ENCODE data around the gene ZNF689.

DNA sequence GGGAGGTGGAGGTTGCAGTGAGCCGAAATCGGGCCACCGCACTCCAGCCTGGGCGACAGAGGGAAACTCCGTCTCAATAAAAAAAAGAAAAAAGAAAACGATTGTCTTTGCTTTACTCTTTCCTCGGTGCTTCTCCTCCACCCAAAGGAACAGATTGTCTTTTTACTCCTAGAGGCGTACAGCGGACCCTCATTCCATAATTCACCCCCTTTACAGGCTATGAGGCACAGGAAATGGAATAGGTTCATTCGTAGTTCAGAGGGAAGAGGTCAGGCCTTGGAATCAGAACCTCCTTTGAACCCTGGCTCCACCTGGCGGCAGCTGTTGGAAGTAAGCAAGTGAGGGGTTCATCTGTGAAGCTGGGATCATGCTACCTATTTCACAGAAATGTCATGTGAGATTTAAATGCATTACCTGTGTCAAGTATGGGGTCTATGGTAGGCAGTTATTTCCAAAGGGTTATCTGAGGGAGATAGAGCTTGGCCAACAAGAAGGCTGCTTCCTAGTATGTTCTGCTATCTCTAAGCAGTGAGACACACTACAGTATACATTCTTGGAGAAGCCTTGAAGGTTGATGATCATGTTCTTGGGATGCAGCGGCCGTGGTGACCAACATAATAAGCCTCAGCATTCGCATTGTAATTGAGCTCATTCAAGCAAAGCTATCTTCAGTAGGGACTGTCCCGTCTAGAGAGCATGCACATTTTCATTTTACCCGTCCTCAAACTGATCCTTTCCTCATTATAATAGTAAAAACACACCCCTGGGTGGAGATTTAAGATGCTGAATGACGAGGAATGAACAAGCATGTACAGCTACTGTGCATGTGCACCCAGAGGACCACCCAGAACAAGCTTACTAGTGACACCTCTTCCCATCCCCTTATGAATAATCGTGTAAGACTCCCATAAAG is 18.7 kb upstream of the ZNF689 start:
- TF ChIP-seq, protein P1, sequence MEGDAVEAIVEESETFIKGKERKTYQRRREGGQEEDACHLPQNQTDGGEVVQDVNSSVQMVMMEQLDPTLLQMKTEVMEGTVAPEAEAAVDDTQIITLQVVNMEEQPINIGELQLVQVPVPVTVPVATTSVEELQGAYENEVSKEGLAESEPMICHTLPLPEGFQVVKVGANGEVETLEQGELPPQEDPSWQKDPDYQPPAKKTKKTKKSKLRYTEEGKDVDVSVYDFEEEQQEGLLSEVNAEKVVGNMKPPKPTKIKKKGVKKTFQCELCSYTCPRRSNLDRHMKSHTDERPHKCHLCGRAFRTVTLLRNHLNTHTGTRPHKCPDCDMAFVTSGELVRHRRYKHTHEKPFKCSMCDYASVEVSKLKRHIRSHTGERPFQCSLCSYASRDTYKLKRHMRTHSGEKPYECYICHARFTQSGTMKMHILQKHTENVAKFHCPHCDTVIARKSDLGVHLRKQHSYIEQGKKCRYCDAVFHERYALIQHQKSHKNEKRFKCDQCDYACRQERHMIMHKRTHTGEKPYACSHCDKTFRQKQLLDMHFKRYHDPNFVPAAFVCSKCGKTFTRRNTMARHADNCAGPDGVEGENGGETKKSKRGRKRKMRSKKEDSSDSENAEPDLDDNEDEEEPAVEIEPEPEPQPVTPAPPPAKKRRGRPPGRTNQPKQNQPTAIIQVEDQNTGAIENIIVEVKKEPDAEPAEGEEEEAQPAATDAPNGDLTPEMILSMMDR (IDR thresholded peaks at IDR 0.05), result peak; percentile 87 to 91 (median 88)
- no peak for TF ChIP-seq POLR2A (IDR thresholded peaks at IDR 0.05)

Measured in tibial nerve (tissue), 3 donors.